IMR-90 (cell line): Measurements from ENCODE around the gene NOTCH2.

ENCODE experiments used
- BHLHE40 ChIP-seq: fragments of 150-350 bp; IDR thresholded peaks from 2 replicates; pipeline ENCODE4 v1.6.1; 2016; ENCODE audit warnings: mild to moderate bottlenecking, low read depth, low read length
- CHD1 ChIP-seq: IDR thresholded peaks from 2 replicates; pipeline ENCODE4 v1.6.1; 2012; ENCODE audit warnings: low read depth, low read length, improper control_type of control experiment
- NFE2L2 ChIP-seq: fragments of 150-350 bp; IDR thresholded peaks from 2 replicates; pipeline ENCODE4 v1.6.1; 2016; ENCODE audit warnings: low read depth, mild to moderate bottlenecking, low read length
- POLR2A ChIP-seq: IDR thresholded peaks from 2 replicates; pipeline ENCODE4 v1.6.1; 2012; ENCODE audit warnings: mild to moderate bottlenecking, low read depth, low read length
- RAD21 ChIP-seq: IDR thresholded peaks from 2 replicates; pipeline ENCODE4 v1.6.1; 2012; ENCODE audit warnings: low read length, improper control_type of control experiment
- RFX5 ChIP-seq: IDR thresholded peaks from 2 replicates; pipeline ENCODE4 v1.8.0; 2012; ENCODE audit warnings: low read depth, mild to moderate bottlenecking, low read length, moderate library complexity
- SMC3 ChIP-seq: fragments of 150-350 bp; IDR thresholded peaks from 2 replicates; pipeline ENCODE4 v1.6.1; 2016; ENCODE audit warnings: low read depth, mild to moderate bottlenecking, antibody characterized with exemption, low read length, moderate library complexity
- TF ChIP-seq, protein P1 (sequence below): conservative IDR thresholded peaks from 2 replicates; pipeline ENCODE4 v1.5.1; 2012; ENCODE audit warnings: mild to moderate bottlenecking, low read depth, low read length, improper control_type of control experiment
- TF ChIP-seq, protein P2 (sequence below): fragments of 150-350 bp; IDR thresholded peaks from 2 replicates; pipeline ENCODE4 v1.6.1; 2017; ENCODE audit warnings: mild to moderate bottlenecking, antibody characterized with exemption, low read length, low read depth
- TF ChIP-seq, protein P3 (sequence below): fragments of 150-350 bp; IDR thresholded peaks from 2 replicates; pipeline ENCODE4 v1.6.1; 2016; ENCODE audit warnings: low read depth, mild to moderate bottlenecking, low read length, moderate library complexity, borderline replicate concordance

- TF ChIP-seq POLR2A (no peak), RAD21 (no peak), CHD1 (no peak), SMC3 (no peak), RFX5 (no peak), NFE2L2 (no peak), BHLHE40 (no peak)
- TF ChIP-seq, protein P1, sequence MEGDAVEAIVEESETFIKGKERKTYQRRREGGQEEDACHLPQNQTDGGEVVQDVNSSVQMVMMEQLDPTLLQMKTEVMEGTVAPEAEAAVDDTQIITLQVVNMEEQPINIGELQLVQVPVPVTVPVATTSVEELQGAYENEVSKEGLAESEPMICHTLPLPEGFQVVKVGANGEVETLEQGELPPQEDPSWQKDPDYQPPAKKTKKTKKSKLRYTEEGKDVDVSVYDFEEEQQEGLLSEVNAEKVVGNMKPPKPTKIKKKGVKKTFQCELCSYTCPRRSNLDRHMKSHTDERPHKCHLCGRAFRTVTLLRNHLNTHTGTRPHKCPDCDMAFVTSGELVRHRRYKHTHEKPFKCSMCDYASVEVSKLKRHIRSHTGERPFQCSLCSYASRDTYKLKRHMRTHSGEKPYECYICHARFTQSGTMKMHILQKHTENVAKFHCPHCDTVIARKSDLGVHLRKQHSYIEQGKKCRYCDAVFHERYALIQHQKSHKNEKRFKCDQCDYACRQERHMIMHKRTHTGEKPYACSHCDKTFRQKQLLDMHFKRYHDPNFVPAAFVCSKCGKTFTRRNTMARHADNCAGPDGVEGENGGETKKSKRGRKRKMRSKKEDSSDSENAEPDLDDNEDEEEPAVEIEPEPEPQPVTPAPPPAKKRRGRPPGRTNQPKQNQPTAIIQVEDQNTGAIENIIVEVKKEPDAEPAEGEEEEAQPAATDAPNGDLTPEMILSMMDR, result no peak
- TF ChIP-seq, protein P2, sequence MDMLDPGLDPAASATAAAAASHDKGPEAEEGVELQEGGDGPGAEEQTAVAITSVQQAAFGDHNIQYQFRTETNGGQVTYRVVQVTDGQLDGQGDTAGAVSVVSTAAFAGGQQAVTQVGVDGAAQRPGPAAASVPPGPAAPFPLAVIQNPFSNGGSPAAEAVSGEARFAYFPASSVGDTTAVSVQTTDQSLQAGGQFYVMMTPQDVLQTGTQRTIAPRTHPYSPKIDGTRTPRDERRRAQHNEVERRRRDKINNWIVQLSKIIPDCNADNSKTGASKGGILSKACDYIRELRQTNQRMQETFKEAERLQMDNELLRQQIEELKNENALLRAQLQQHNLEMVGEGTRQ, result no peak
- TF ChIP-seq, protein P3, sequence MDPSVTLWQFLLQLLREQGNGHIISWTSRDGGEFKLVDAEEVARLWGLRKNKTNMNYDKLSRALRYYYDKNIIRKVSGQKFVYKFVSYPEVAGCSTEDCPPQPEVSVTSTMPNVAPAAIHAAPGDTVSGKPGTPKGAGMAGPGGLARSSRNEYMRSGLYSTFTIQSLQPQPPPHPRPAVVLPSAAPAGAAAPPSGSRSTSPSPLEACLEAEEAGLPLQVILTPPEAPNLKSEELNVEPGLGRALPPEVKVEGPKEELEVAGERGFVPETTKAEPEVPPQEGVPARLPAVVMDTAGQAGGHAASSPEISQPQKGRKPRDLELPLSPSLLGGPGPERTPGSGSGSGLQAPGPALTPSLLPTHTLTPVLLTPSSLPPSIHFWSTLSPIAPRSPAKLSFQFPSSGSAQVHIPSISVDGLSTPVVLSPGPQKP, result no peak
Measured at GRCh38 chr1:119893827-119894700, 175.4 kb downstream of the NOTCH2 start.
